T1000 (cell line): ENCODE measurements around the gene HABP2.

Source experiments
- DNase-seq: peaks from one replicate; lab custom pipeline; 2025; ENCODE audit warnings: mixed read lengths; lab: John Stamatoyannopoulos, UW

The HABP2 gene

GRCh38 chr10:113604572-113604971 lies 51.7 kb downstream of the HABP2 start:
- no peak for DNase-seq

GRCh38 chr10:113605268-113605978 lies 52.6 kb downstream of the HABP2 start:
- no peak for DNase-seq

- DNase-seq = no peak
These were observed 56.9 kb downstream of the HABP2 start for GRCh38 chr10:113609704-113610108.

GRCh38 chr10:113610631-113611601 lies 58.1 kb downstream of the HABP2 start:
- no peak for DNase-seq

- DNase-seq = no peak
These were observed 59.3 kb downstream of the HABP2 start for GRCh38 chr10:113612154-113612553.

GRCh38 chr10:113613427-113613826 lies 60.6 kb downstream of the HABP2 start:
- DNase-seq = no peak

- no peak for DNase-seq
These were observed 61.3 kb downstream of the HABP2 start for GRCh38 chr10:113613977-113614690.

GRCh38 chr10:113616244-113617074 lies 63.6 kb downstream of the HABP2 start:
- no peak for DNase-seq

GRCh38 chr10:113617086-113617485 lies 64.2 kb downstream of the HABP2 start:
- DNase-seq = no peak

- no peak for DNase-seq
These were observed 65.5 kb downstream of the HABP2 start for GRCh38 chr10:113618338-113618737.

- no peak for DNase-seq
These were observed 66.5 kb downstream of the HABP2 start for GRCh38 chr10:113619401-113619800.

GRCh38 chr10:113620511-113620910 lies 67.7 kb downstream of the HABP2 start:
- DNase-seq = no peak

- no peak for DNase-seq
These were observed 68.1 kb downstream of the HABP2 start for GRCh38 chr10:113620936-113621335.

- DNase-seq = no peak
These were observed 68.9 kb downstream of the HABP2 start for GRCh38 chr10:113621799-113622198.

GRCh38 chr10:113622831-113623230 lies 70.0 kb downstream of the HABP2 start:
- no peak for DNase-seq

GRCh38 chr10:113625461-113626186 lies 72.8 kb downstream of the HABP2 start:
- no peak for DNase-seq

- no peak for DNase-seq
These were observed 74.0 kb downstream of the HABP2 start for GRCh38 chr10:113626809-113627355.

GRCh38 chr10:113627836-113628235 lies 75.0 kb downstream of the HABP2 start:
- DNase-seq = no peak

- no peak for DNase-seq
These were observed 75.8 kb downstream of the HABP2 start for GRCh38 chr10:113628607-113629153.

GRCh38 chr10:113630929-113631533 lies 78.2 kb downstream of the HABP2 start:
- DNase-seq = no peak
